OCI-M2 (cell line): Measurements from ENCODE around the gene SYNM.
"Not testable (repeated sequence)": the region's sequence is repeated elsewhere in the genome, so short reads cannot be mapped to it uniquely, and the experiment has no call there.

Source experiments
- DNase-seq: peaks from one replicate; lab custom pipeline; 2025; ENCODE audit not compliant: unreplicated experiment; lab: John Stamatoyannopoulos, UW

SYNM gene, protein sequence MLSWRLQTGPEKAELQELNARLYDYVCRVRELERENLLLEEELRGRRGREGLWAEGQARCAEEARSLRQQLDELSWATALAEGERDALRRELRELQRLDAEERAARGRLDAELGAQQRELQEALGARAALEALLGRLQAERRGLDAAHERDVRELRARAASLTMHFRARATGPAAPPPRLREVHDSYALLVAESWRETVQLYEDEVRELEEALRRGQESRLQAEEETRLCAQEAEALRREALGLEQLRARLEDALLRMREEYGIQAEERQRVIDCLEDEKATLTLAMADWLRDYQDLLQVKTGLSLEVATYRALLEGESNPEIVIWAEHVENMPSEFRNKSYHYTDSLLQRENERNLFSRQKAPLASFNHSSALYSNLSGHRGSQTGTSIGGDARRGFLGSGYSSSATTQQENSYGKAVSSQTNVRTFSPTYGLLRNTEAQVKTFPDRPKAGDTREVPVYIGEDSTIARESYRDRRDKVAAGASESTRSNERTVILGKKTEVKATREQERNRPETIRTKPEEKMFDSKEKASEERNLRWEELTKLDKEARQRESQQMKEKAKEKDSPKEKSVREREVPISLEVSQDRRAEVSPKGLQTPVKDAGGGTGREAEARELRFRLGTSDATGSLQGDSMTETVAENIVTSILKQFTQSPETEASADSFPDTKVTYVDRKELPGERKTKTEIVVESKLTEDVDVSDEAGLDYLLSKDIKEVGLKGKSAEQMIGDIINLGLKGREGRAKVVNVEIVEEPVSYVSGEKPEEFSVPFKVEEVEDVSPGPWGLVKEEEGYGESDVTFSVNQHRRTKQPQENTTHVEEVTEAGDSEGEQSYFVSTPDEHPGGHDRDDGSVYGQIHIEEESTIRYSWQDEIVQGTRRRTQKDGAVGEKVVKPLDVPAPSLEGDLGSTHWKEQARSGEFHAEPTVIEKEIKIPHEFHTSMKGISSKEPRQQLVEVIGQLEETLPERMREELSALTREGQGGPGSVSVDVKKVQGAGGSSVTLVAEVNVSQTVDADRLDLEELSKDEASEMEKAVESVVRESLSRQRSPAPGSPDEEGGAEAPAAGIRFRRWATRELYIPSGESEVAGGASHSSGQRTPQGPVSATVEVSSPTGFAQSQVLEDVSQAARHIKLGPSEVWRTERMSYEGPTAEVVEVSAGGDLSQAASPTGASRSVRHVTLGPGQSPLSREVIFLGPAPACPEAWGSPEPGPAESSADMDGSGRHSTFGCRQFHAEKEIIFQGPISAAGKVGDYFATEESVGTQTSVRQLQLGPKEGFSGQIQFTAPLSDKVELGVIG (N-terminal part only)

DNA sequence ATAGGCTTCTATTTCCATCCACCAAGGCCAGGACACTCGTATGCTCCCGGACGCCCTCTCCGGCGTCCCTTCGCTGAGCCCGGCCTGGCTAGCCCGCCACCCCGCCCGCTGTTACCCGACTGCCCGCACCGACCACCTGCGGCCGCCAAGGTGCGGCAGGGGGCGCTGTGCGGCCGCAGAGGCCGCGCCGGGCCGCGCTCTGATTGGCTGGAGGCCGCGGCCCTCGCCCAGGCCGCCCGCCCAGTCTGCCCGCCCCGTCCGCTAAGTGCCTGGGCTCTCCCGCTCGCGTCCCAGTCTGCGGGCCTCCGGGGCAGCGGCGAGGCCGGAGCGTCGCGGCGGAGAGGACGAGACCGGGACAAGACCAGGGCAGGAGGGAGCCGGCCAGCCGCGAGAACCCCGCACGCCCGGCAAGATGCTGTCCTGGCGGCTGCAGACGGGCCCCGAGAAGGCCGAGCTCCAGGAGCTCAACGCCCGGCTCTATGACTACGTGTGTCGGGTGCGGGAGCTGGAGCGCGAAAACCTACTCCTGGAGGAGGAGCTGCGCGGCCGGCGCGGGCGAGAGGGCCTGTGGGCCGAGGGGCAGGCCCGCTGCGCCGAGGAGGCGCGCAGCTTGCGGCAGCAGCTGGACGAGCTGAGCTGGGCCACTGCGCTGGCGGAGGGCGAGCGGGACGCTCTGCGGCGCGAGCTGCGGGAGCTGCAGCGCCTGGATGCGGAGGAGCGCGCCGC is at the start of gene SYNM:
TSS of gene SYNM (plus strand) at position 293 of the 726 bp plus-strand sequence. CDS start at position 413, 120 bp downstream.
- DNase-seq, result no peak

DNA sequence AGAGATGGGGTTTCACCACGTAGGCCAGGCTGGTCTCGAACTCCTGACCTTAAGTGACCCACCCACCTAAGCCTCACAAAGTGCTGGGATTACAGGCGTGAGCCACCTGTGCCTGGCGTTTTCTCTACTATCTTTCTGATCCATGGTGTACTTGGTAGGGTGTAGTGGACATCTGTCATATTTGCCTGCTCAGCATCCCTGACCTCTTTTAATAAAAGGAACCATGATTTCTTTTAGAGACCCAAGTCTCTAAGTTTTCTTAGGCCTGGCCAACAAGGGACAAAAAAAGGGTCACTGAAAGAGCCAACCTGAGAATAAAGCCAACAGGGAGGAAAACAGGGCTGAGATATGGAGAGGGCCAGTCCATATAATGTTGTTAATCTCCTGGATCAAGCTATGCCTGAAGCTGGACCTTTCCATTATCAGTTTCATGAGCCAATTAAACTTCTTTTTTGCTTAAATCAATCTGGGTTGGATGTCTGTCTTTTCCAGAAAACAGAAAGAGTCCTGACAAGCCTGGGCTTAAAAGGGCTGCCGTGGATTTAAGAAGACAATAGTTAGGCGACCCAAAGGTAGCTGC is 49.2 kb upstream of the SYNM start:
- DNase-seq, result no peak

DNA sequence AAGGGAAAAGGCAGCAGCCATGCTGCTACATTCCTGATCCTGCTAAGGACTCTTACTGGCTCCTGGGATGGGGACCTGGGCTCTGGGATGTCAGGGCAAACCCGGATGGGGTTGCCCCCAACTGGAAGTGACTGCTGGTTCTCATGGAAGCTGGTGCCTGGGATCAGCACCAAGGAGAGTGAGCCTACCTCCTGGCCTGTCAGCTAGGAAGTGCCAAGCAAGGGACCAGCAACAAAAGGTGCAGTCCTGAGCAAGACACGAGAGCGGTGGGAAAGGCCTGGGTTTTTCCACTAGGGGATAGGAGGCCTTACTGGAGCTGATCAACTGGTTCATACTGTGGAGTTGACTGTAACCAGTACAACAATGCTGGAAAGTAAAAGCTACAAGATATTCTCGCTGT is 47.9 kb upstream of the SYNM start:
- DNase-seq, result no peak

DNA sequence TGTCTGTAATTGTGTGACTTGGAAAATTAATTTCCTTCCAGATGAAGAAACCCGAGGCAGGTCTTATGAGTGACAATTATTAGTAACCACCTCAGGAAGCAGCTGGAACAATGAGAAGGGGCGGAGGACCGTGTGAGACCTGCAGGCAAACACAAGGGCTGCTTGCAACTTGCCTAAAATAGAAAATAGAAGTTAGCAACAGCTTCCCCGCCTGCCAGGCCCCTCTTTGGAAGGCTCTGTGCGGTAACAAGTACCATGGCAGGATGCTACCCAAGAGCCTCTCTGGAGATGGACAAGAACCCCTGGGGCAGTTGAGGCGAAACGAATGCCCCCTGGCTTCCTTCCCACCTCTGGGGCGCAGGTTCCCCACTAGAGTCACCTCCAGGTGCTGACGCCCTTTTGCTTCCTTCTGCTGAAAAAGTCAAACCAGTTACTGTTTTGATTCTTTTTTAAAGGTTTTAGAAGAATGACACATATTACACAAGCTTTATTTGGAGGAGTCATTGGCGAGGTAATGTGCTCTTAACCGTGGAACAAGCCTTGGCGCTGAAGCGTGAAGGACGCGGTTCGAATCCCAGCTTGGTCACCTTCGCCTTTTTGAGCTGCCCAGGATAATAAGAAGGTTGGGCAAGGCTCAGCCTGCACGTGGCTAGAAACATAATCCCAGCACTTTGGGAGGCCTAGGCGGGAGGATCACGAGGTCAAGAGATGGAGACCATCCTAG is 47.0 kb upstream of the SYNM start:
- DNase-seq, result no peak

DNA sequence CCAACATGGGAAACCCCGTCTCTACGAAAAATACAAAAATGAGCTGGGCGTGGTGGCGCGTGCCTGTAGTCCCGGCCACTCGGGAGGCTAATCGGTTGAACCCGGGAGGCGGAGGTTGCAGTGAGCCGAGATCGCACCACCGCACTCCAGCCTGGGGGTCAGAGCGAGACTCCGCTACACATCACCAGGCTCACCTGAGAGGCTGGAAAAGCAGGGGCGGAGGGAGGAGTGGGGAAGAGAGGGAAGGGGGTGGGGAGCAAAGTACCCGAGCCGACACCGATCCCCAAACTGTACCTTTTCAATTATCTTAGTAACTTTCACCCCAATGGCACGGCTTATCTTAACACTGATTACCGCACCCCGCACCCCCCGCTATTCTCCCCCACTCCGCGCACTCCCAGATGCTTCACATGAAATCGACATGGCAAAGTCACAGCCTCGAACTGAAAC is 46.4 kb upstream of the SYNM start:
- no peak for DNase-seq

DNA sequence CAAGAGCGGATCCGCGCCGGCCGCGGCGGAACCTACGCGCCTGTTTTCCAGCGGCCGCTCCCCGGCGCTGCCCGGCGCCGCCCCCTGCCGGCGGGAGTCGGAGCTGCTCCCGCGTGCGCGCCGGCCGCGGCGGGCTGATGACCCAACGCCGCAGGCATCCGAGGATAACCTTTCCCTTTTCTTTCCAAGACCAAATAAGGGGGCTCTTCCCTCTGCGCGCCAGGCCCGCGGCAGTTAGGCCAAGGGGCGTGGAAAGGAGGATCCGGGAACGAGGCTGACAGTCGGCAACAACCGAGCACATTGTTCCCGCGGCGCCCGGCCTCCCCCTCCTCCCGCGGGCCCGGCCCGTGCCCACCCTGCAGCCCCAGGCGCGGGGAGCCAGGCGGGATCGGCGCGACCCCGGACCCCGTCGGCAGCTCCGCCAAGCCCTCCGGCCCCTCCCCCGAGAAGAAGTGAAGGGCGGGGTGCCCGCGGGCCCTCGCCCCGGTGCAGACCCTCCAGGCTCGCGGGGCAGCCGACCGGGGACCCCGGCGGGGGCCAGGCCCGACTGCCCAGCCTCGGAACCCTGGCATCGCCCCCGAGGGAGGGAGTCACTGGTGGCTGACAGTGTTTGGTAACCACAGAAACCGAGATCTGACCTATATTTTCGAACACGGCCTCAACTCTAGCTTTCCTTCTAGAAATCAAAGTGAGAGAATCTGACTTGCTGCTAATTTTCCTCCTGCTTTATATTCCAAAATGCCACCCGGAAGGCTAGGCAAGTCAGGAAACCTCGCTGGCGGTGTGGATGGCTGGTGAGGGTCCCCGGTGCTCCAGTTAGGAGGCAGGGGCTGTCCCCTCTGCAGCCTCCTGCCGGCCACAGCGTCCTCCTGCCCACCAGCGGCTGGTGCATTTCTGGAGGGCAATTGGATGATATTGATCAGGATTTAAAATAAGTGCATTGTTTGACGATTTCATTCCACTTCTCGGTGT is 45.6 kb upstream of the SYNM start:
- DNase-seq, result no peak

DNA sequence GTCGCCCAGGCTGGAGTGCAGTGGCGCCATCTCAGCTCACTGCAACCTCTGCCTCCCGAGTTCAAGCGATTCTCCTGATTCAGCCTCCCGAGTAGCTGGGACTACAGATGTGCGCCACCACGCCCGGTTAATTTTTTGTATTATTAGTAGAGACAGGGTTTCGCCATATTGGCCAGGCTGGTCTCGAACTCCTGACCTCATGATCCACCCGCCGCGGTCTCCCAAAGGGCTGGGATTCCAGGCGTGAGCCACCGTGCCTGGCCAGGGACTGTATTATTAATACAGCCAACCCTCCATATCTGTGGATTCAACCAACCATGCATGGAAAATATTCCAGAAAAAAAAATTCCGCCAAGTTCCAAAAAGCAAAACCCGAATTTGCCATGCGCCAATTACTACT is 44.7 kb upstream of the SYNM start:
- DNase-seq, result not testable (repeated sequence)

DNA sequence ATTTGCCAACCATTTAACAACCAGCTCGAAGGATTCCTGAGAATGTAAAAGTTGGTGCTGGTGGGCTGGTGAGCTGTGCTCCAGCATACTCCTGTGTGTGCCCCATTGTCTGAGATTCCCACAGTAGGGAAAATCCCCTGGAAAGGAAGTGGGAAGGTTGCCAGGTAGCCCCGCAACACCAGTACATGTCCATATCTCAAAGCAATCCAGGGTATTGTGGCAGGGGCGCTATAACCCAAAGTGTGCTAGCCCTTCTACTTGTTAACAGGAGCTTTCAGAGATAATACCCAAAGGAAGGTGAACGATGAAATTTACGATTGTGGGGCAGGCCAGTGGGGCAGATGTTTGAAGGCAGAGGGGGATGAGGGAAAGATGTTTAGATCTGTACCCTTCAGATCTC is 42.7 kb upstream of the SYNM start:
- DNase-seq, result no peak

DNA sequence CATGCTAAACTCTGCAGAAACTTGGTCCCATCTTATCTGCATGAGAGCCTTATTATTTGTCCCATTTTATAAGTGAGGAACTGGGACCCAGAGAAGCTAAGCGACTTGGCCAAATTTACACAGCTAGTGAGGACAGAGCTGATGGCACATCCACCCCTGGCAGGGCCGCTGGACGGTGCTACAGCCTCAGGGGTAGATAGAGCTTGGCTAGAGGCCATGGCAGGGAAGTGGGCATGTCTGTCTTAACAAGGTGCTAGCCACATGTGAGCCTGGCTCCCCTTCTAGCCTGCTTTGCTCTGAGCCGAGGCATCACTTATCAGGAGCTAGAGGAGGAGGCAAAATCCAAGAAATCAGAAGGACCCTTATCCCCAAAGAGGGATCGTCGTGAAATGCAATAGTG is 36.7 kb upstream of the SYNM start:
- DNase-seq, result no peak

DNA sequence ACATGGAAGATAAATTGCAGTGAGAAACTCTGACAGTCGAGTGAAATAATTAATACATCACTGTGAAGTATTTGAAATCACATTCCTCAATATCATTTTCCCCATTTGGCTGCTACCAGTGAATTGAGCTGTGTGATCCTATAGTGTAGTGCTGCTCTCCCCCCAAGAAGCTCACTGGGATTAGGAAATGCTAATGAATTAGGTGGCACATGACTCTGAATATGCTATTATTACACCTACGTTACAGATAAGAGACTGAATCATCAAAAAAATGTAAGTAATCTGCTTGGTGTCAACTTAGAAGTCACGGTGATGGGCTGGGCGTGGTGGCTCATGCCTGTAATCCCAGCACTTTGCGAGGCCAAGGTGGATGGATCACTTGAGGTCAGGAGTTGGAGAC is 34.7 kb upstream of the SYNM start:
- no peak for DNase-seq

DNA sequence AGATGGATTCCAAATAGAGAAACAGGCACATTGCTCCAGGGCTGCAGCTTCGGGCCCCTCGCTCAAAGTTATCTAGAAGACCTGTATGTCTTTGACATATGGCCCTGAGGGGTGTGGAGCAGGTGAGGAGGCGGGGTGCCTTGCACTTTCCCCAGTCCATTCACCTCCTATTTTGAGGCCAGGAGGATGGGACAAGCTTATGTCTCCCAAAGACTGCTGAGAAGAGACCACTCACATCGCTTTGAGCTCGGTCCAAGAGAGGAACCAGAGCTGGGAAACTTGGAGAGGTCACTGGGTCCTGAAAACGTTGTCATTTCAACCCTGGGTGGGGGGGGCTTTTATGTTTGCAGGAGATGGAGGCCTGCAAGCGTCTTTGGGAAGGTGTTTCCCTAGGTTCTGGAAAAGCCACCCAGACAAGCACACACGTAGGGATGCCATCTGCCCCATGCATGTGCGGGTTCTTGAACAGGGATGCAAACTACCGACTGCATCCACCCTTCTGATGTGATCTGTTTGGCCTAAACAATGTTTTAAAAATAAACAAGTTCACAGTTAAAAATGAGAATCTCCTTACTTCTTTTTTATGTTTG is 33.7 kb upstream of the SYNM start:
- no peak for DNase-seq

DNA sequence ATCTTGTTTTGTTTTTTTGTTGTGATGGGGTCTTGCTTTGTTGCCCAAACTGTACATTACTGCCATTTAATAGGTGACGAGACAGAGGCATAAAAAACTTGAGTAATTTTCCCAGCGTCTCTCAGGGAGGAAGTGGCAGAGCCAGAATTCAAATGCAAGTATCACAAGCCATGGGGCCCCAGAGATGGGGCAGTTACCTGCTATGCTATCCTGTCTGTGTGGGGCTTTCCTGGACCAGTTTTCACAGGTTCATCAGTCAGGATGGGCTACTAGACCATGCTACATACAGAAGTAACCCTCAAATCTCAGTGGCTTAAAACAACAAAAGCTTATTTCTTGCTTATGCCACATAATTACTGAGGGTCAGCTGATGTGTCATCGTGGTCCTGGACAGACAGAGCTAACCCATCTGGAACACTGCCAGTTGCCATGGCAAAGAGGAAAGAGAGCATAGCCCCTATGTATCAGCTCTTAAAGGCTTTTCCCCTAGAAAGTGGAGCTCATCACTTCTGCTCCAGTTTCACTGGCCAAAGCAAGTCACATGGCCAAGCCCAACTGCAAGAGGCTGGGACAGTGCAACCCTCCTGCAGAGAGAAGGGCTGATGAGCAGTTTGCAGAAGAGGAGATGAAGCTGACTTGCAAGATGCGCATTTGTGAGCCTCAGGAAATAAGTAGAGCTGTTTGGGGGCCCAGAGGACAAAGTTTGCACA is 31.7 kb upstream of the SYNM start:
- DNase-seq, result no peak

DNA sequence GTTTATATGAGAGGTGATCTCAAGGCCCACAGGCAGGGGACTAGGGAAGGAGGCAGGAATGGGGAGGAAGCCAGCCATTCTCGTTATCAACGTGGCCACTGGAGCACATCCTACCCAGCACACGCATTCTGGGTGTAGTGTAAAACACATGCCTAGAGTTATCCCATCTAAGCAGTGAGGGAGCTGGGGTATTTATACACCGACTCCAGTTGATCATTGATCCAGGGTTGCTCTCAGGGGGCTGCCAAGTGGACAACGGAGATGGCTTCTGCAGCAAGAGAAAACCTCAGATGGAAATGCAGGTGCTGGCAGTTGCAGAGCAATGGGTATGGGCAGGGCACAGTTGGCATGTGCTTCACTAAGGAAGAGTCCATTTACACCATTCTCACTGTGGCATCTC is 30.4 kb upstream of the SYNM start:
- no peak for DNase-seq

DNA sequence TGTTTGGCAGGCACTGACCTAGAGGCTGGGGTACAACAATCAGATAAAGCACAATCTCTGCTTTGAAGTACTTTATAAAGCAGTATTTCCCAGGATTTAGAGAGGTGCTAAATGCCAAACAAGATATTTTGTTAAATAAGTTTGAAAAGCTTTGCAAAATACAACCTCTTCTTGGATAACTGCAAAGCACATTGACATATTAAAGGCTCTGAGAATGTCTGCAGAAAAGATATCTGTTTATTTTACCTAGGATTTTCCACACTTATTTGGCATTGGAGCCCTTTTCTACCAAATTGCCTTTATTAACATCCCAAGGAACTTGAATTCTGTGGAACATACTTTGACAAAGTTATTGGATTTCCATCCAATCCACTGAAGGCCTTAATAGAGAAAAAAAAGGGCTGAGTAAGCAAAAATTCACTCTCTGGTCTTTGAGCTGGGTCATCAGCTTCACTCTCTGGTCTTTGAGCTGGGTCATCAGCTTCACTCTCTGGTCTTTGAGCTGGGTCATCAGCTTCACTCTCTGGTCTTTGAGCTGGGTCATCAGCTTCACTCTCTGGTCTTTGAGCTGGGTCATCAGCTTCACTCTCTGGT is 29.7 kb upstream of the SYNM start:
- DNase-seq, result not testable (repeated sequence)

DNA sequence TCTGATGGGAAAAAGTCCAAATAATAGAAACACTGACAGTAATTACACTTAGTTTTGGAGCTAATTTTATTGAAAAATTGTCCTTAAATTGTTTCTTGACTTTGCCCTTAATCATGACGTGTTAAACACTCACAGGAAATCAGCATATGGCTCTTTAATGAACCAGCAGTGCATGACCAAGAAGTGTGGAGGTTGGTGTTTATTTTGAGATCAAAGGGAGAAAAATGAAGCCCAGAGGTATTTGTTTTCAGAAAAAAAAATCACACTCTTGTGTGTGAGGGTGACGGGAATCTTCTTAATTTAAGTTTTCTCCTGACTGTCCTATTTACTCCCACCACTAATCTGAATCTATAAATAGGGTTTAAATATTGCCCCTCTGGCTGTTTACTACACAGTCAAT is 28.8 kb upstream of the SYNM start:
- no peak for DNase-seq

DNA sequence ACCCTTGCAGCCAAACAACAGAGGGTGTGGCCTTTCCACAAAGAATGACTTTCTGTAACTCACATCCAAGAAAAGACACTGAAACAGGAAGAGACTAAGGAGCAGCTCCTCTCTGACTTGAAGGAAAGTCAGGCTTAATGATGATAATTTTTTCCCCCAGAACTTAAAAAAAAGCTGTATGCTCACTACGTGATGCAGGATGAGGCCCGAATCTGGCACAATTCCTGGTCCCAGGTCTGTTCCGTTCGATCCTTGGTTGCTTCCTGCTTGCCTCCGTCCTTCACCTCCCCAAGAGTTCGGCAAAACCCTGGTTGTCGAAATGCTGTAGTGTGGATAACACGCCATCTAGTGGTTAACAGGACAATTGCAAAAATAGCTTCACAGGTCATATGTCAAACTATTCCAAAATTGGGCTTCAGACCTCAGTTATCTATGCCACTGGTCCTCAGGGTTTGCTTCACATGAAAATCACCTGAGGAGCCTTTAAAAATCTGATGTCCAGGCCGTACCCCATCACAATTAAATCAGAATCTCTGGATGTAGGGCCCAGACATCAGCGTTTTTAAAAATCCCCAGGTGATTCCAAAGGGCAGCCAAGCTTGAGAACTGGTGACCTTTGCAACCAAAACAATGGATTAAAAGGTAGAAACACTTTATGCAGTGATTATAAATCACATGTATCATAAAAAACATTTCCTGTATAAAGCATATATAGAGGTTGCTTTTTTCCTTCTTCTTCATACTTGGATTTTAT is 28.1 kb upstream of the SYNM start:
- peak; percentile 29 for DNase-seq
